ENCODE results near the gene PPEF1.
"Not testable (repeated sequence)": the region's sequence is repeated elsewhere in the genome, so short reads cannot be mapped to it uniquely, and the experiment has no call there.

Gene PPEF1

GRCh38 chrX:18722500-18723071 lies 15.1 kb downstream of the PPEF1 start:
- no peak for DNase-seq (ENCODE audit: low read depth)
- no peak for TF ChIP-seq CTCF (conservative IDR thresholded peaks at IDR 0.05; ENCODE audit: low read depth, low read length)
- H3K4me3 ChIP-seq (ENCODE audit: low read depth, low read length): no peak overlapping the region

GRCh38 chrX:18725310-18725943 lies 18.0 kb downstream of the PPEF1 start:
- TF ChIP-seq CTCF (conservative IDR thresholded peaks at IDR 0.05; ENCODE audit: low read depth, low read length): no peak
- no peak for DNase-seq (ENCODE audit: low read depth)
- H3K4me3 ChIP-seq (ENCODE audit: low read depth, low read length): no peak overlapping the region

- no peak for TF ChIP-seq CTCF (conservative IDR thresholded peaks at IDR 0.05; ENCODE audit: low read depth, low read length)
- no peak for DNase-seq (ENCODE audit: low read depth)
- H3K4me3 ChIP-seq (ENCODE audit: low read depth, low read length): no peak overlapping the region
These were observed 25.8 kb downstream of the PPEF1 start for GRCh38 chrX:18733287-18733686.

GRCh38 chrX:18739609-18740008 lies 32.2 kb downstream of the PPEF1 start:
- not testable (repeated sequence) for H3K4me3 ChIP-seq (ENCODE audit: low read depth, low read length); DNase-seq (ENCODE audit: low read depth)

GRCh38 chrX:18748499-18748898 lies 41.1 kb downstream of the PPEF1 start:
- H3K4me3 ChIP-seq (ENCODE audit: low read depth, low read length): no peak overlapping the region
- DNase-seq (ENCODE audit: low read depth): no peak
- TF ChIP-seq CTCF (conservative IDR thresholded peaks at IDR 0.05; ENCODE audit: low read depth, low read length): no peak

GRCh38 chrX:18753631-18754030 lies 46.2 kb downstream of the PPEF1 start:
- peak; percentile 3 for DNase-seq (ENCODE audit: low read depth)
- no peak overlapping the region for H3K4me3 ChIP-seq (ENCODE audit: low read depth, low read length)
- no peak for TF ChIP-seq CTCF (conservative IDR thresholded peaks at IDR 0.05; ENCODE audit: low read depth, low read length)

- H3K4me3 ChIP-seq (ENCODE audit: low read depth, low read length): no peak overlapping the region
- DNase-seq (ENCODE audit: low read depth): peak; percentile 2
- TF ChIP-seq CTCF (conservative IDR thresholded peaks at IDR 0.05; ENCODE audit: low read depth, low read length): no peak
These were observed 48.2 kb downstream of the PPEF1 start for GRCh38 chrX:18755651-18756050.

Measured in choroid plexus epithelial cell (primary cell).